HEK293 (cell line): Measurements from ENCODE around the gene ZMYM1.

Source experiments
- BCL11B ChIP-seq: fragments of 450-650 bp; formaldehyde crosslinking; IDR thresholded peaks from 2 replicates; pipeline ENCODE4 v1.5.1; 2016; ENCODE audit warnings: low read depth, missing biosample characterization, missing genetic modification characterization
- GLIS2 ChIP-seq: fragments of 450-650 bp; formaldehyde crosslinking; IDR thresholded peaks from 2 replicates; pipeline ENCODE4 v1.5.1; 2016; ENCODE audit warnings: missing biosample characterization, missing genetic modification characterization
- PRDM10 ChIP-seq: fragments of 450-650 bp; formaldehyde crosslinking; IDR thresholded peaks from 2 replicates; pipeline ENCODE4 v1.5.1; 2016; ENCODE audit warnings: missing biosample characterization, missing genetic modification characterization
- SCRT2 ChIP-seq: fragments of 450-650 bp; formaldehyde crosslinking; IDR thresholded peaks from 2 replicates; pipeline ENCODE4 v1.5.1; 2016; ENCODE audit warnings: missing biosample characterization, missing genetic modification characterization
- TRIM28 ChIP-seq: IDR thresholded peaks from 2 replicates; pipeline ENCODE4 v1.6.1; 2011; ENCODE audit warnings: low read length, control low read depth, borderline replicate concordance
- WT1 ChIP-seq: fragments of 450-650 bp; formaldehyde crosslinking; IDR thresholded peaks from 2 replicates; pipeline ENCODE4 v1.5.1; 2016; ENCODE audit warnings: missing biosample characterization, missing genetic modification characterization
- YY2 ChIP-seq: fragments of 450-650 bp; formaldehyde crosslinking; IDR thresholded peaks from 2 replicates; pipeline ENCODE4 v1.5.1; 2016; ENCODE audit warnings: missing biosample characterization, missing genetic modification characterization
- ZBTB49 ChIP-seq: fragments of 450-650 bp; formaldehyde crosslinking; IDR thresholded peaks from 2 replicates; pipeline ENCODE4 v1.5.1; 2016; ENCODE audit warnings: missing biosample characterization, missing genetic modification characterization, low read depth
- ZFP37 ChIP-seq: fragments of 450-650 bp; formaldehyde crosslinking; IDR thresholded peaks from 2 replicates; pipeline ENCODE4 v1.5.1; 2016; ENCODE audit warnings: missing biosample characterization, missing genetic modification characterization
- ZFP41 ChIP-seq: fragments of 450-650 bp; formaldehyde crosslinking; IDR thresholded peaks from 2 replicates; pipeline ENCODE4 v1.5.1; 2016; ENCODE audit warnings: missing biosample characterization, missing genetic modification characterization, borderline replicate concordance
- ZNF112 ChIP-seq: fragments of 450-650 bp; formaldehyde crosslinking; IDR thresholded peaks from 2 replicates; pipeline ENCODE4 v1.5.0; 2017; ENCODE audit warnings: missing biosample characterization, missing genetic modification characterization
- ZNF138 ChIP-seq: fragments of 450-650 bp; formaldehyde crosslinking; IDR thresholded peaks from 2 replicates; pipeline ENCODE4 v1.5.1; 2016; ENCODE audit warnings: missing biosample characterization, missing genetic modification characterization, borderline replicate concordance
- ZNF140 ChIP-seq: fragments of 450-650 bp; formaldehyde crosslinking; IDR thresholded peaks from 2 replicates; pipeline ENCODE4 v1.5.1; 2016; ENCODE audit warnings: missing biosample characterization, missing genetic modification characterization
- ZNF24 ChIP-seq: fragments of 450-650 bp; formaldehyde crosslinking; IDR thresholded peaks from 2 replicates; pipeline ENCODE4 v1.5.1; 2016; ENCODE audit warnings: missing biosample characterization, missing genetic modification characterization
- ZNF302 ChIP-seq: fragments of 450-650 bp; formaldehyde crosslinking; IDR thresholded peaks from 2 replicates; pipeline ENCODE4 v1.5.1; 2016; ENCODE audit warnings: missing biosample characterization, missing genetic modification characterization, low read depth
- ZNF394 ChIP-seq: fragments of 450-650 bp; formaldehyde crosslinking; IDR thresholded peaks from 2 replicates; pipeline ENCODE4 v1.5.1; 2016; ENCODE audit warnings: missing biosample characterization, missing genetic modification characterization, mild to moderate bottlenecking, moderate library complexity, borderline replicate concordance
- ZNF433 ChIP-seq: fragments of 450-650 bp; formaldehyde crosslinking; IDR thresholded peaks from 2 replicates; pipeline ENCODE4 v1.5.1; 2016; ENCODE audit warnings: missing biosample characterization, missing genetic modification characterization, low read depth
- ZNF530 ChIP-seq: fragments of 450-650 bp; formaldehyde crosslinking; IDR thresholded peaks from 2 replicates; pipeline ENCODE4 v1.5.1; 2016; ENCODE audit warnings: low read depth, missing biosample characterization, missing genetic modification characterization
- ZNF560 ChIP-seq: fragments of 450-650 bp; formaldehyde crosslinking; IDR thresholded peaks from 2 replicates; pipeline ENCODE4 v1.5.1; 2017; ENCODE audit warnings: missing biosample characterization, missing genetic modification characterization, borderline replicate concordance
- ZNF623 ChIP-seq: fragments of 450-650 bp; formaldehyde crosslinking; IDR thresholded peaks from 2 replicates; pipeline ENCODE4 v1.5.1; 2016; ENCODE audit warnings: missing biosample characterization, missing genetic modification characterization
- ZNF660 ChIP-seq: fragments of 450-650 bp; IDR thresholded peaks from 2 replicates; pipeline ENCODE4 v1.5.1; 2018; ENCODE audit warnings: missing biosample characterization, mild to moderate bottlenecking, missing genetic modification characterization
- ZNF747 ChIP-seq: fragments of 450-650 bp; formaldehyde crosslinking; IDR thresholded peaks from 2 replicates; pipeline ENCODE4 v1.5.1; 2016; ENCODE audit warnings: missing biosample characterization, missing genetic modification characterization
- ZNF768 ChIP-seq: fragments of 450-650 bp; formaldehyde crosslinking; IDR thresholded peaks from 2 replicates; pipeline ENCODE4 v1.5.1; 2018; ENCODE audit warnings: missing biosample characterization, mild to moderate bottlenecking, missing genetic modification characterization
- ZNF843 ChIP-seq: fragments of 450-650 bp; formaldehyde crosslinking; IDR thresholded peaks from 2 replicates; pipeline ENCODE4 v1.5.1; 2016; ENCODE audit warnings: missing biosample characterization, missing genetic modification characterization
- TF ChIP-seq, protein P1 (sequence below): fragments of 450-650 bp; formaldehyde crosslinking; IDR thresholded peaks from 2 replicates; pipeline ENCODE4 v1.5.0; 2017; ENCODE audit warnings: missing biosample characterization, missing genetic modification characterization, borderline replicate concordance
- TF ChIP-seq, protein P2 (sequence below): fragments of 450-650 bp; formaldehyde crosslinking; IDR thresholded peaks from 2 replicates; pipeline ENCODE4 v1.5.1; 2016; ENCODE audit warnings: missing biosample characterization, missing genetic modification characterization
- TF ChIP-seq, protein P3 (sequence below): fragments of 450-650 bp; IDR thresholded peaks from 2 replicates; pipeline ENCODE4 v1.5.1; 2018; ENCODE audit warnings: missing biosample characterization, mild to moderate bottlenecking, missing genetic modification characterization

Gene ZMYM1

DNA sequence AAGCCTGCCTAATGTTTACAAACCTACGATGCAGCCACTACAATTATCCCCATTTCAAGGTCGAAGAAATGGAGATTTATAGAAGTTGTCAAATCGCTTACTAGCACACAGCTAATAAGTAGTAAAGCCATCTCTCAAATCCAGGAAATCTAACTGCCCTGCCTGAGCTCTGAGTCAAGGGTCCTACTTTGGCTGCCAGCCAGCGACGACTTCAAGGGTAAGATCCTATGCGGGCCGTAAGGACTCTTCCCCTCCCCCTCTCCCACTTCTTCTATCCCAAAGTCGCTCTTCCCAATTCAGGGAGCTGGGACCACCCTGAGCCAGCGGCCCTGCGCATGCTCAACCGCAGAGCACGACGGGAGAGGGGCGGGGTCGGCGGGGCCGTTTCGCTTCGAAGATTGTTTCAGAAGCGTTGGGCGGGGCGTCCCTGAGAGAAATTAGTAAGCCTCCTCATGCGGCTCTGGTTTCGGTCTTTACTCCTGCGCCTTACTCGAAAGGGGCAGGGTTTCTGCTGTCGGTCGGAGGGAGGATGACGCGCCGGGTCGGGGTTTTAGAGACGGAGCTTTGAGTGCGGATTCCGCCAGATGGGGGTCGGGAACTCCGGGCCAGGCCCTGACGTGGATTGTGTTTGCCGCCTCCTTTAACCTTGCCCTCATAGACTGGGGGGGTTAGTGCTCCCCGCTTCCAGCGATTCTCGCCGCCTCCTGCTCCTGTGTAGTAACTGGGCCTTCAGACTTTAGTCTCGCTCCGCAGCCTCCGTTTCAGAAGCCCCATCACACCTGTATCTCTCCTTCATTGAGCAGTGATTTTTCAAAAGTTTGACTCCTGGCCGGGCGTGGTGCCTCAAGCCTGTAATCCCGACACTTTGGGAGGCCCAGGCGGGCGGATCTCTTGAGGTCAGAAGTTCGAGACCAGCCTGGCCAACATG lies at the start of gene ZMYM1 (continued):
- no peak for TF ChIP-seq ZNF747 (tag by site-specific recombination)
- no peak for TF ChIP-seq YY2 (tag by site-specific recombination)
- TF ChIP-seq ZNF138 (tag by site-specific recombination): no peak
- TF ChIP-seq ZNF623 (tag by site-specific recombination): no peak
- TF ChIP-seq ZBTB49 (tag by site-specific recombination): no peak
- peak; percentile 58; the same call in 1 of the 2 replicates for TF ChIP-seq ZNF24 (tag by site-specific recombination)
- TF ChIP-seq ZFP37: peak; percentile 85; the same call in 1 of the 2 replicates
- TF ChIP-seq ZNF112 (tag by site-specific recombination): no peak
- peak; percentile 62; the same call in 1 of the 2 replicates for TF ChIP-seq SCRT2
- peak; percentile 39; the same call in 1 of the 2 replicates for TF ChIP-seq GLIS2
- TF ChIP-seq ZFP41 (tag by site-specific recombination): no peak
- TF ChIP-seq, protein P1, sequence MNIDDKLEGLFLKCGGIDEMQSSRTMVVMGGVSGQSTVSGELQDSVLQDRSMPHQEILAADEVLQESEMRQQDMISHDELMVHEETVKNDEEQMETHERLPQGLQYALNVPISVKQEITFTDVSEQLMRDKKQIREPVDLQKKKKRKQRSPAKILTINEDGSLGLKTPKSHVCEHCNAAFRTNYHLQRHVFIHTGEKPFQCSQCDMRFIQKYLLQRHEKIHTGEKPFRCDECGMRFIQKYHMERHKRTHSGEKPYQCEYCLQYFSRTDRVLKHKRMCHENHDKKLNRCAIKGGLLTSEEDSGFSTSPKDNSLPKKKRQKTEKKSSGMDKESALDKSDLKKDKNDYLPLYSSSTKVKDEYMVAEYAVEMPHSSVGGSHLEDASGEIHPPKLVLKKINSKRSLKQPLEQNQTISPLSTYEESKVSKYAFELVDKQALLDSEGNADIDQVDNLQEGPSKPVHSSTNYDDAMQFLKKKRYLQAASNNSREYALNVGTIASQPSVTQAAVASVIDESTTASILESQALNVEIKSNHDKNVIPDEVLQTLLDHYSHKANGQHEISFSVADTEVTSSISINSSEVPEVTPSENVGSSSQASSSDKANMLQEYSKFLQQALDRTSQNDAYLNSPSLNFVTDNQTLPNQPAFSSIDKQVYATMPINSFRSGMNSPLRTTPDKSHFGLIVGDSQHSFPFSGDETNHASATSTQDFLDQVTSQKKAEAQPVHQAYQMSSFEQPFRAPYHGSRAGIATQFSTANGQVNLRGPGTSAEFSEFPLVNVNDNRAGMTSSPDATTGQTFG (tag by site-specific recombination): no peak
- peak; percentile 22; the same call in 1 of the 2 replicates for TF ChIP-seq ZNF394 (tag by site-specific recombination)
- no peak for TF ChIP-seq ZNF433 (tag by site-specific recombination)
- TF ChIP-seq ZNF843 (tag by site-specific recombination): no peak
- peak; percentile 64 for TF ChIP-seq ZNF660 (tag by site-specific recombination)
- TF ChIP-seq, protein P2, sequence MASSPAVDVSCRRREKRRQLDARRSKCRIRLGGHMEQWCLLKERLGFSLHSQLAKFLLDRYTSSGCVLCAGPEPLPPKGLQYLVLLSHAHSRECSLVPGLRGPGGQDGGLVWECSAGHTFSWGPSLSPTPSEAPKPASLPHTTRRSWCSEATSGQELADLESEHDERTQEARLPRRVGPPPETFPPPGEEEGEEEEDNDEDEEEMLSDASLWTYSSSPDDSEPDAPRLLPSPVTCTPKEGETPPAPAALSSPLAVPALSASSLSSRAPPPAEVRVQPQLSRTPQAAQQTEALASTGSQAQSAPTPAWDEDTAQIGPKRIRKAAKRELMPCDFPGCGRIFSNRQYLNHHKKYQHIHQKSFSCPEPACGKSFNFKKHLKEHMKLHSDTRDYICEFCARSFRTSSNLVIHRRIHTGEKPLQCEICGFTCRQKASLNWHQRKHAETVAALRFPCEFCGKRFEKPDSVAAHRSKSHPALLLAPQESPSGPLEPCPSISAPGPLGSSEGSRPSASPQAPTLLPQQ: peak; percentile 77
- TF ChIP-seq ZNF140: no peak
- TF ChIP-seq ZNF302 (tag by site-specific recombination): no peak
- TF ChIP-seq ZNF560 (tag by site-specific recombination): no peak
- peak; percentile 87 for TF ChIP-seq PRDM10 (tag by site-specific recombination)
- no peak for TF ChIP-seq WT1 (tag by site-specific recombination)
- peak; percentile 71; the same call in 1 of the 2 replicates for TF ChIP-seq TRIM28
- TF ChIP-seq, protein P3, sequence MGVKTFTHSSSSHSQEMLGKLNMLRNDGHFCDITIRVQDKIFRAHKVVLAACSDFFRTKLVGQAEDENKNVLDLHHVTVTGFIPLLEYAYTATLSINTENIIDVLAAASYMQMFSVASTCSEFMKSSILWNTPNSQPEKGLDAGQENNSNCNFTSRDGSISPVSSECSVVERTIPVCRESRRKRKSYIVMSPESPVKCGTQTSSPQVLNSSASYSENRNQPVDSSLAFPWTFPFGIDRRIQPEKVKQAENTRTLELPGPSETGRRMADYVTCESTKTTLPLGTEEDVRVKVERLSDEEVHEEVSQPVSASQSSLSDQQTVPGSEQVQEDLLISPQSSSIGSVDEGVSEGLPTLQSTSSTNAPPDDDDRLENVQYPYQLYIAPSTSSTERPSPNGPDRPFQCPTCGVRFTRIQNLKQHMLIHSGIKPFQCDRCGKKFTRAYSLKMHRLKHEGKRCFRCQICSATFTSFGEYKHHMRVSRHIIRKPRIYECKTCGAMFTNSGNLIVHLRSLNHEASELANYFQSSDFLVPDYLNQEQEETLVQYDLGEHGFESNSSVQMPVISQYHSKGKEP (tag by site-specific recombination): no peak
- TF ChIP-seq ZNF768 (tag by site-specific recombination): no peak
- no peak for TF ChIP-seq ZNF530 (tag by site-specific recombination)
- no peak for TF ChIP-seq BCL11B (tag by site-specific recombination)
